ENCODE measurements around the gene CSTF1. TPM values are rescaled to one million over a fixed set of nuclear protein-coding genes. Genes with fewer than 3 reads are reported as not detected.

Gene CSTF1
- total and polyA plus RNA-seq, 2 of the 8 experiments (the other 6 are each of a cell fraction or from before 2014, with no cell fraction given) = 59.4 to 83.5 TPM

- H2BK20ac ChIP-seq (ENCODE audit: low read length) = no peak overlapping the region
- H3K27ac ChIP-seq (ENCODE audit: low read depth, low read length) = no peak overlapping the region
- DNase-seq (ENCODE audit: low read depth in 1 of 2, low spot score in 2 of 2) = no peak
- no peaks in the 10 kb centered on the region for H3K36me3 ChIP-seq (ENCODE audit: control insufficient read depth in 2 of 4, insufficient read depth in 4 of 4, low read length in 3 of 4)
- ChIA-PET POLR2A (ENCODE audit: partially characterized antibody) (no interaction called here), CTCF (ENCODE audit: partially characterized antibody) (interaction anchor here (0.9 to 1.3 kb wide), 5 partner anchors 9 to 147 kb away, joined by 3 to 5 read pairs (median 3); no protein-coding TSS in a partner anchor)
- H2BK12ac ChIP-seq (ENCODE audit: low read depth, low read length) = no peak overlapping the region
- H3K4me2 ChIP-seq (ENCODE audit: insufficient read depth in 1 of 2, low read depth in 2 of 2, low read length in 2 of 2) = no peak overlapping the region
- H3K4ac ChIP-seq (replicated peaks; ENCODE audit: insufficient read length, low read depth, low read length) = no peak overlapping the region
- no peaks in the 10 kb centered on the region for H3K79me1 ChIP-seq (ENCODE audit: low read depth, low read length)
- H4K91ac ChIP-seq (replicated peaks; ENCODE audit: insufficient read length, low read length) = no peak overlapping the region
- no peak overlapping the region for H2AFZ ChIP-seq (ENCODE audit: low read length)
- no peak overlapping the region for H3K56ac ChIP-seq (replicated peaks; ENCODE audit: insufficient read length, low read depth, low read length)
- no peak overlapping the region for H4K8ac ChIP-seq (ENCODE audit: extremely low read depth, insufficient read depth, low read length)
- 54% methylated on average over 4 of the region's 4 CpGs; no CpG with 5 or more reads in 1 of the 2 experiments for WGBS, 2 experiments (ENCODE audit: extremely low coverage in 1 of 2, insufficient coverage in 1 of 2, insufficient read length in 1 of 2, insufficient replicate concordance in 2 of 2, low coverage in 1 of 2, low lambda C conversion rate in 2 of 2, missing lambda C conversion rate in 1 of 2)
- H3K9me3 ChIP-seq (ENCODE audit: insufficient read depth in 2 of 2, low read depth in 1 of 2, low read length in 1 of 2) = no peaks in the 10 kb centered on the region
- peaks cover 0 to 1% of the 10 kb centered on the region in 2 experiments for H4K20me1 ChIP-seq (replicated peaks in 1 of 2; ENCODE audit: control insufficient read depth in 1 of 2, insufficient read depth in 2 of 2, low read length in 2 of 2)
- H3K79me2 ChIP-seq (ENCODE audit: control insufficient read depth in 1 of 2, insufficient read depth in 2 of 2, low read length in 2 of 2) = no peaks in the 10 kb centered on the region
- H2BK120ac ChIP-seq (replicated peaks; ENCODE audit: low read depth, low read length) = no peak overlapping the region
- no peaks in the 10 kb centered on the region for H3K4me1 ChIP-seq (replicated peaks in 1 of 4; ENCODE audit: control insufficient read depth in 3 of 4, insufficient read depth in 4 of 4, low read length in 3 of 4)
- H3K18ac ChIP-seq (ENCODE audit: extremely low read depth, low read length) = no peak overlapping the region
- H3K14ac ChIP-seq (ENCODE audit: insufficient read length) = no peak overlapping the region
- no peak overlapping the region for H4K5ac ChIP-seq (ENCODE audit: insufficient read length, low read depth, low read length)
- no peak overlapping the region for H3K4me3 ChIP-seq (ENCODE audit: extremely low read depth in 1 of 4, insufficient read depth in 2 of 4, low read depth in 3 of 4, low read length in 4 of 4)
- H3K23ac ChIP-seq (ENCODE audit: insufficient read length) = no peak overlapping the region
- H2AK5ac ChIP-seq (ENCODE audit: low read depth, low read length) = no peak overlapping the region
- H3K27me3 ChIP-seq (replicated peaks in 1 of 4; ENCODE audit: control insufficient read depth in 3 of 4, extremely low read depth in 1 of 4, insufficient read depth in 3 of 4, low read length in 3 of 4) = peaks cover 0 to 1% (median 0%) of the 10 kb centered on the region in 4 experiments; a peak in 2 of 7 replicates
- H3K23me2 ChIP-seq (ENCODE audit: low read depth, low read length) = no peaks in the 10 kb centered on the region
- no peak overlapping the region for H3K9ac ChIP-seq (replicated peaks in 1 of 4; ENCODE audit: extremely low read depth in 1 of 4, low read depth in 3 of 4, low read length in 3 of 4)
- FAIRE-seq = no peak
- H2BK15ac ChIP-seq (ENCODE audit: low read length) = no peak overlapping the region
- H2BK5ac ChIP-seq (ENCODE audit: low read depth, low read length) = no peak overlapping the region
- TF ChIP-seq SUZ12 (IDR thresholded peaks at IDR 0.05; ENCODE audit: low read length) = no peak
- no peak for TF ChIP-seq FOSL1 (IDR thresholded peaks at IDR 0.05; ENCODE audit: insufficient read depth, low read depth, low read length)
- no peak for TF ChIP-seq GABPA (IDR thresholded peaks at IDR 0.05; ENCODE audit: borderline replicate concordance, insufficient read depth, low read length)
- no peak for TF ChIP-seq CBX5 (IDR thresholded peaks at IDR 0.05; ENCODE audit: low read depth, low read length)
- TF ChIP-seq ASH2L (IDR thresholded peaks at IDR 0.05; ENCODE audit: low read length) = no peak
- no peak for TF ChIP-seq RXRA (IDR thresholded peaks at IDR 0.05; ENCODE audit: insufficient read depth, low read depth, low read length)
Measured at GRCh38 chr20:56429941-56430340, 37.5 kb downstream of the CSTF1 start.
